GM20000 (cell line): ENCODE measurements around the gene CYSTM1.

Experiments
- DNase-seq: peaks from one replicate; pipeline ENCODE4 v3.0.0; 2012; ENCODE audit warnings: low spot score
- TF ChIP-seq, protein P1 (sequence below): IDR thresholded peaks from 2 replicates; pipeline ENCODE4 v1.5.1; 2012; ENCODE audit warnings: mild to moderate bottlenecking, control low read depth; ENCODE audit errors: extremely low read depth, missing control alignments

CYSTM1 gene, protein sequence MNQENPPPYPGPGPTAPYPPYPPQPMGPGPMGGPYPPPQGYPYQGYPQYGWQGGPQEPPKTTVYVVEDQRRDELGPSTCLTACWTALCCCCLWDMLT

DNA sequence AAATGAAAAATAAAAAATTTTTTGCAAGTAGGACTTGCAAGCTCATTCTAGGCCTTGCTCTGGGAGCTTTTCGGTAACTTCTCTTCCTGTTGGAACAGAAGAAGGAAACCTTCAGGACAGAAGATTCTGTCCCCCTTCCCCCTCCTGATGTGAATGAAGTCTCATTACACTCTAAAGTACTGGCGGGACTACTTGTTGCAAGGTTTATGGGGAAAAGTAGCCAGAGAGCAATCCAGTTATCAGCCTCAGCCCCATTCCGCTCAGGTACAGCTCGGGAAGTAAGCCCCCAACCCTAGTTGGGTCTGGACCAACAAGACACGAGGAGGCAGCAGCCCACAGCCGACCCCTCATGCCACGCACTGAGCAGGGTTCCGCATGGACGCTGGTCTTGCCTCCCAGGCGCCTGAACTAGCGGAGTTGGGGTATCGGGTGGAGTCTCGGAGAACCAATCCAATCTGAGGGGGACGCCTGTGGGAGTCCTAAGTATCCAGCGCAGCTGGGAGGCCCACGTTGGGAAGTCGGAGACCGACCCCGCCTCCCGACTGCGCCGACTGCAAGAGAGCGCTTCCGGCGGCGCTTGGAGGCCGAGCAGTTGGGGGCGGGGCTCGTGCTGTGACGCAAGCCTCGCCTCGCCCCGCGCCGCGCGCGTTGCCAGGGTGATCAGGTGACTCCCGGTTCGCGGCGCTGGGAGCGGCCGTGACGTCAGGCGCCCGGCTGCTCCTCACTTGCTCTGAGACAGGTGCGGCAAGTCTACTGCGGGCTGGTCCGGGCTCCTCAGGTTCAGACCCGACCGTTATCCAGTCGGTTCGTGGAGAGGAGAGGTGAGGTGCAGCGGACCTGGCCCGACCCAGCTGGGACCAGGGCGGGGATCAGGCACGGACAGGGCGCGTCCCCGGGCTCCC is at the start of gene CYSTM1:
Gene CYSTM1 (plus strand): TSS at position 724 of the 902 bp plus-strand sequence. CDS start 19,278 bp downstream, outside the sequence.
- peak; percentile 96 for DNase-seq
- TF ChIP-seq, protein P1, sequence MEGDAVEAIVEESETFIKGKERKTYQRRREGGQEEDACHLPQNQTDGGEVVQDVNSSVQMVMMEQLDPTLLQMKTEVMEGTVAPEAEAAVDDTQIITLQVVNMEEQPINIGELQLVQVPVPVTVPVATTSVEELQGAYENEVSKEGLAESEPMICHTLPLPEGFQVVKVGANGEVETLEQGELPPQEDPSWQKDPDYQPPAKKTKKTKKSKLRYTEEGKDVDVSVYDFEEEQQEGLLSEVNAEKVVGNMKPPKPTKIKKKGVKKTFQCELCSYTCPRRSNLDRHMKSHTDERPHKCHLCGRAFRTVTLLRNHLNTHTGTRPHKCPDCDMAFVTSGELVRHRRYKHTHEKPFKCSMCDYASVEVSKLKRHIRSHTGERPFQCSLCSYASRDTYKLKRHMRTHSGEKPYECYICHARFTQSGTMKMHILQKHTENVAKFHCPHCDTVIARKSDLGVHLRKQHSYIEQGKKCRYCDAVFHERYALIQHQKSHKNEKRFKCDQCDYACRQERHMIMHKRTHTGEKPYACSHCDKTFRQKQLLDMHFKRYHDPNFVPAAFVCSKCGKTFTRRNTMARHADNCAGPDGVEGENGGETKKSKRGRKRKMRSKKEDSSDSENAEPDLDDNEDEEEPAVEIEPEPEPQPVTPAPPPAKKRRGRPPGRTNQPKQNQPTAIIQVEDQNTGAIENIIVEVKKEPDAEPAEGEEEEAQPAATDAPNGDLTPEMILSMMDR, result no peak

DNA sequence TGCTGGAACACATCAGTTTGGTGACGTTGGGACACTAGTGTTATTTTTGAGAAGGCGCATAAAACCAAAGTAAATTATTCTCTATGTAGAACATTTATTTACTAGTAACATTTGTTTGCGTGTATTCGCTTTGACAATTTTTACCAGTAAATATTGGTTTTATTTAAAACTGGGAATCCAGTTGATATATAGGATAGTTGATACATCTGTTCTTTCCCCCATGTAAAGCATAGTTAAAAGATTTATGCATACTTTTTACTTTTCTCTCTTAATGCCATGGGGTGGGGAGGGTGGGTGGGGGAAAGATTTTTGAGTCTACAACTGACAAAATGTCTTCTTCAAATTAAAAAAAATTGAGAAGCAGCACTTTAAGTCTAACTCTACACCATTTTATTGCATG is 49.4 kb upstream of the CYSTM1 start, which contains the start of gene IGIP:
Gene IGIP (plus strand): TSS at position 301 of the 400 bp plus-strand sequence. CDS start 2,540 bp downstream, outside the sequence.
- no peak for DNase-seq
- TF ChIP-seq, protein P1, result no peak

DNA sequence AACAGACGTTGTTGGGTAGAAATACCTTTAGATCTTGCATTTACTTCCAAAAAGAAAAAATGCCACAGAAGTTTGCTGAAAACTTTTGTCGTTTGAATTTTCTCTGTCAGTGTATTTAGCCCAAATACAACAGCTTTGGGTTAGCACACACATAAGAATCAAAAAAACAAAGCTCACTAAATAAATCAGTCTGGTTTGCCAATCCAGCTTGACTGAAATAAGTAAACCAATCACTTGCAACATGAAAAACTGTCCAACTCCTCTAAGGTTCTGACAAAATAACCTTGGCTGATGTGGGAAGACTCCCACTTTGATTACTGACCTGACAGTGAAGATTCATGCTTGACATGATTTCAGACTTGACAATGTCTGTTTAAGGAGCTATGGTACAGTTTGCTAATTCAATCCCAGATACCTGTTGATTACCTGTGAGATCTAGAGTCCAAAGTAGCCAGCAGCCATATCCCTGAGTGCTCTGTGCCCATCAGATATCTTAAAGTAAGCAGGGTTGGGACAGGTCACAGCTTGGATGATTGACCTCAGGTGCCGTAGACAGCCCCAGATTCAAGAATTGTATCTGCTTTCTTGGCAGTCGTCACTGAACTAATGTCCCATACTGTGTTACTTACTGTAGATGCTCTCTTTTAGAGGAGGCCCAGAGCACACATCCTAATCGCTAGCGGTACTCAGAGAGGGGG is 48.5 kb upstream of the CYSTM1 start:
- DNase-seq, result no peak
- TF ChIP-seq, protein P1, result no peak

DNA sequence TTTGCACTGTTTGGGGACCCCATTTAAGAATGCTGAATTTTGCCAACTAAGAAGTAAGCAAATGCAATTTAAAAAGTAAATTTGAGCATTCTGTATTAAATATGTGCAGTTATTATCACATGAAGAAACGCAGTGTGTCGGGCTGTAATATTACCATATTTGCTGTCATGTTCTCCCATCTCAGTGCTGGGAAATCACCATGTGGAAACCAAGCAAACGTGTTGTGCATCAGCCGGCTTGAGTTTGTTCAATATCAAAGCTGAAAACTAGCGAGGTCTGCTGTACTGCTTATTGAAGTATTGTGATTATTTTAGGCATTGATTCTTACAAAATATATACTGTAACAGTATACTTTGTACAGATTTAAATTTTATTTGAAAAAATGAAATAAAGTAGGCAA is 46.6 kb upstream of the CYSTM1 start:
- TF ChIP-seq, protein P1, result no peak
- DNase-seq, result no peak

DNA sequence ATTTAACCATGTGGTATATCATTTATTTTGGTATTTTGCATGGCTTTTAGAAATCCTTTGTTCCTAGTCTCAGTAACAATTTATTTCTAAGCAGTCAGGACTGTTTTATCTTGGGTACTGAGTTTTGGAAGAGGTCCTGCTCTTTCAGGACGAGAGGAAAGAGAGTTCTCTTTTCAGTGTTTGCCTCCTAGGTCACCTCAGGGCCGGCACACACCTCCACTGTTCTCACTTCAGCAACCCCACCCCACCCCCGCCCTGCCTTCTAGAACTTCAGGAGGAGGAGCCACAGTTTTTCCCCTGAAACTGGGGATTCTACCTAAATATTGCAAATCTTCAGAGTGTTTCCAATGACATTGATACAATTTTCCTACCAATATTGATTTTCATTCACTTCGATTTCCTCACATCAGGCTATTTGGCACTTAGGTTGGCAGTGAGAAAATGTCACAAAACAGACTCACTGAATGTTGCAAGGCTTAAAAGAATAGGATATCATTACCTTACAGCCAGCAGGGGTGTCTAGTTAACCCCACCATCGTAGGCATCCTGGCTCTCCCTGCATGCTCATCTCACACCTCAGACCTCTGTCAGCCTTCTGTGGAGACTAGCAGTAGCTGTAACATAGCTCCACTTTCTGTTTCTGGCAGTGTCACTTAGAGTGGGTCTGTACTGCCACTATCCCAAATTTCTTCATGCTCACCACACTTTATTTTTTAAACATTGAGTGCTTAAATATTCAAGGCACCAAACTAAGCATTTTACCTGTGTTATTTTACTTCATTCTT is 43.8 kb upstream of the CYSTM1 start:
- TF ChIP-seq, protein P1, result no peak
- DNase-seq, result no peak

DNA sequence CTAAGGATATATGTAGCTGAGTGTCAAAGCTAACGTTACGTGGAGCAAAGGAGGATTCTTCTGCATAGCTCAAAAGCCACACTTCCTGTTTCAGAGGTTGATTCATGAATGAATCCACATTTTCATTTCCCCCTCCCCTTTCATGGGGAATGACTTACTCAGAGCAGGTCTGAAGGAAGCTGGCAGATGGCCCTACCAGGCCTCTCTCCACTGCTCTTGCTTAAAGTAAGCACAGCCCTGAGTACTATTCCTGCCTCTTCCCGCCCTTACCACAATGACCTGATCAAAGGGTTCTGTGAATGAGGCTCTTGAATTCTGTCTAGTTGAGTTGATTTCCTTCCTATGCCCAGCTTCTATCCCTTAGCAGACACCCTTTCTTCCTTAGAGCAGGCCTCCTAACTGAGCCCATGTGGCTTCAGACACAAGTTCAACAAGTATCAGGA is 43.0 kb upstream of the CYSTM1 start:
- TF ChIP-seq, protein P1, result no peak
- DNase-seq, result no peak
